Measurements from ENCODE around the gene TMEM178B.

The TMEM178B gene

DNA sequence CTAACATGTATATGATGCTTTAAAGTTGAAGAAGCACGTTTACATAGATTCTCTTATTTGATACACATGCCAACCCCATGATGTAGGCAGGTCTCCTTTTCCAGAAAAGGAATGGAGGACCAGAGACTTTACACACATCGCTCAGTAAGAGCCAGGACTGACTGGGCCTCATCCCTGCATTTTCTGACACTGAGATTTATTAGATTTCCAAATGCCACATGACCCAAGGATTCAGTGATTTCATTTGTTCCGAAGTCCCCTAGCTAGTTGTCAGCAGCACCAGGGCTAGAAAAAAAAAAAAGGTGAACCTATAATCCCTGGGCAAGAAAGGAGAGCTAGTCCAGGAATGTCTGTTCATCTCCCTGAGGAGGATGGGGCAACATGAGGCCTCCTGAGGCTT, 334.0 kb downstream of the TMEM178B start:
- in situ Hi-C loops (cut with MboI; ENCODE audit: low sequenced_read_pairs, unreplicated experiment) = no loop called here
- TF ChIP-seq CTCF (IDR thresholded peaks at IDR 0.05; ENCODE audit: borderline replicate concordance, control extremely low read depth, extremely low read depth, insufficient read depth, missing control alignments) = no peak
- no peak for DNase-seq (ENCODE audit: low spot score)

GRCh38 chr7:141408440-141408839, 334.6 kb downstream of the TMEM178B start:
- no peak for DNase-seq (ENCODE audit: low spot score)
- in situ Hi-C loops (cut with MboI; ENCODE audit: low sequenced_read_pairs, unreplicated experiment) = no loop called here

GRCh38 chr7:141409219-141409618, 335.4 kb downstream of the TMEM178B start:
- in situ Hi-C loops (cut with MboI; ENCODE audit: low sequenced_read_pairs, unreplicated experiment) = no loop called here
- TF ChIP-seq CTCF (IDR thresholded peaks at IDR 0.05; ENCODE audit: borderline replicate concordance, control extremely low read depth, extremely low read depth, insufficient read depth, missing control alignments) = no peak
- DNase-seq (ENCODE audit: low spot score) = no peak

More at GRCh38 chr7:141408440-141408839, 334.6 kb downstream of the TMEM178B start:
- TF ChIP-seq CTCF (IDR thresholded peaks at IDR 0.05; ENCODE audit: borderline replicate concordance, control extremely low read depth, extremely low read depth, insufficient read depth, missing control alignments) = no peak

DNA sequence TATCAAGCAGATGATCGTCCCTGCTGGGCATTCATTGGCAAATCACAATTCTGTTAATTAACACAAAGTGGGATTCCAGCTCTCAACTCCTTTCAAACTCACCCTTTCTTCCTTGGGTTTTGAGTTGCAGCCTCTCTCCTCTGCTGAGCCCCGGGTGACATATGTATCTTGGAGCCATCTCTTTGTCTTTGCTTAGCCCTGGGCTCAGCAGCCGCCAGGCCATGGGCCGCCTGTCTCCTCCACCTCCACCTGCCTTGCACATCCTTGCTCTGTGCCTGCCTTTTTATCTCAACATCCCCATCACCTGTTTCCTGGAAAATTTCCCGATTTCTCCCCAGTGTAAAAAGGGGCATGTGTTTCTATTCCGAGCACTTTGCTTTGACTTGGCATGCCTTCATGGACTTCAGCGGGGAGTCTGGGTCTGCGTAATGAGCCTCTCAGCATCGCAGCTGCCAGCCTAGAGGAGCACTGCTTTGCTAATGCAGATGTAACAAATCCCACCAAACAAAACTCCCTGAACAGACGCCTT, 336.0 kb downstream of the TMEM178B start:
- TF ChIP-seq CTCF (IDR thresholded peaks at IDR 0.05; ENCODE audit: borderline replicate concordance, control extremely low read depth, extremely low read depth, insufficient read depth, missing control alignments) = no peak
- in situ Hi-C loops (cut with MboI; ENCODE audit: low sequenced_read_pairs, unreplicated experiment) = no loop called here

DNA sequence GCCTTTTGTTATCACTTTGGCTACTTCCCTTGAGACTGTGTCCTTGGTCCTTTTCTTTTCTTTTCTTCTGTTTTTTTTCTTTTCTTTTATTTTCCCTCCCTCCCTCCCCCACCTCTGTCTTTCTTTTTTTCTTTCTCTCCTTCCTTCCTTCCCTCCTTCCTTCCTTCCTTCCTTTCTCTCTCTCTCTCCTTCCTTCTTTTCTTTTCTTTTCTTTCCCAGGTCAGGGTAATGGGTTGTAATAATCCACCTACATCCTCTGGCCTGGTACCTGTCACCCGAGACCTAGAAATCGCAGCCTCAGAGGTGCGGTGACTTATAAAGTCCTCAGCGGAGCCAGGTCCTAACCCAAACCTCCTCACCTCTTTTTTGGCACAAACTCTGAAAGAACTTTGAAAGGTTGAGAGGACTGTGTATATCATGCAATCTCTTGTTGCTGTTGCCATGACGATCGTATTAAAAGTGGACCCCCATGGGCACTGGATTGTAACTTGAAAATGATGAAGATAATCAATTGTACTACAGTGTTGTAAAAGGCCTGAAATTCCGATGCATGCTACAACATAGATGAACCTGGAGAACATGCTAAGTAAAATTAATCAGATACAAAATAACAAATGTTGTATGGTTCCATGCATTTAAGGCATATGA, 336.6 kb downstream of the TMEM178B start:
- no peak for TF ChIP-seq CTCF (IDR thresholded peaks at IDR 0.05; ENCODE audit: borderline replicate concordance, control extremely low read depth, extremely low read depth, insufficient read depth, missing control alignments)
- in situ Hi-C loops (cut with MboI; ENCODE audit: low sequenced_read_pairs, unreplicated experiment) = no loop called here
- DNase-seq (ENCODE audit: low spot score) = no peak

More for the DNA sequence above, 336.0 kb downstream of the TMEM178B start:
- DNase-seq (ENCODE audit: low spot score) = no peak

DNA sequence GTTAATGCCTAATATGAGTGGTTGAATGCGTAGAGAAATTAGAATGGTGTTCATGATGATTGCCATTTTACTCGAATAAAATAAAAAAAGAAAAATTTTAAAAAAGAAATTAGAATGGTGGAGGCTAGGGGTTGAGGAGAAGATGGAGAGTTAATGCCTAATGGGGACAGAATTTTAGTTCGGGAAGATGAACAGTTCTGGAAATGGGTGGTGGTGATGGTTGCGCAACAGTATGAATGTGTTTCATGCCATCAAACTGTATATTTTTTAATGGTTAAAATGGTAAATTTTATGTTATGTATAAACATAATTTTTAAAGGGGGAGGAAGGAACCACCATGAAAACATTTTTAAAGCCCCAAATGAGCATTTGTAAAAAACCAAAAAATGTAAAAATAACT, 337.3 kb downstream of the TMEM178B start:
- no peak for DNase-seq (ENCODE audit: low spot score)
- in situ Hi-C loops (cut with MboI; ENCODE audit: low sequenced_read_pairs, unreplicated experiment) = no loop called here
- TF ChIP-seq CTCF (IDR thresholded peaks at IDR 0.05; ENCODE audit: borderline replicate concordance, control extremely low read depth, extremely low read depth, insufficient read depth, missing control alignments) = no peak

All from GM13976 (cell line).